ENCODE measurements around the gene CHMP4B.

CHMP4B gene

GRCh38 chr20:33816191-33816590, 5.0 kb downstream of the CHMP4B start:
- TF ChIP-seq REST (IDR thresholded peaks at IDR 0.05; ENCODE audit: insufficient read depth in 1 of 2, low read depth in 2 of 2, low read length in 2 of 2) (no peak), SIN3A (IDR thresholded peaks at IDR 0.05; ENCODE audit: borderline replicate concordance, insufficient read depth, low read length) (no peak), TAF1 (IDR thresholded peaks at IDR 0.05; ENCODE audit: borderline replicate concordance, insufficient read depth, low read length) (no peak), POLR2AphosphoS5 (IDR thresholded peaks at IDR 0.05; ENCODE audit: low read depth, low read length) (no peak), FOXP2 (optimal IDR thresholded peaks at IDR 0.05; ENCODE audit: borderline replicate concordance, extremely low read depth, extremely low read length, insufficient read depth) (no peak)

- TF ChIP-seq POLR2AphosphoS5 (IDR thresholded peaks at IDR 0.05; ENCODE audit: low read depth, low read length): no peak
- no peak for TF ChIP-seq REST (IDR thresholded peaks at IDR 0.05; ENCODE audit: insufficient read depth in 1 of 2, low read depth in 2 of 2, low read length in 2 of 2)
- no peak for TF ChIP-seq FOXP2 (optimal IDR thresholded peaks at IDR 0.05; ENCODE audit: borderline replicate concordance, extremely low read depth, extremely low read length, insufficient read depth)
- TF ChIP-seq SIN3A (IDR thresholded peaks at IDR 0.05; ENCODE audit: borderline replicate concordance, insufficient read depth, low read length): no peak
- TF ChIP-seq TAF1 (IDR thresholded peaks at IDR 0.05; ENCODE audit: borderline replicate concordance, insufficient read depth, low read length): no peak
Measured at GRCh38 chr20:33817411-33817810, 6.3 kb downstream of the CHMP4B start.

- no peak for TF ChIP-seq TAF1 (IDR thresholded peaks at IDR 0.05; ENCODE audit: borderline replicate concordance, insufficient read depth, low read length)
- no peak for TF ChIP-seq REST (IDR thresholded peaks at IDR 0.05; ENCODE audit: insufficient read depth in 1 of 2, low read depth in 2 of 2, low read length in 2 of 2)
- TF ChIP-seq SIN3A (IDR thresholded peaks at IDR 0.05; ENCODE audit: borderline replicate concordance, insufficient read depth, low read length): no peak
- TF ChIP-seq POLR2AphosphoS5 (IDR thresholded peaks at IDR 0.05; ENCODE audit: low read depth, low read length): no peak
Measured at GRCh38 chr20:33819456-33819855, 8.3 kb downstream of the CHMP4B start.

- TF ChIP-seq POLR2AphosphoS5 (IDR thresholded peaks at IDR 0.05; ENCODE audit: low read depth, low read length) (no peak), TAF1 (IDR thresholded peaks at IDR 0.05; ENCODE audit: borderline replicate concordance, insufficient read depth, low read length) (no peak), REST (IDR thresholded peaks at IDR 0.05; ENCODE audit: insufficient read depth in 1 of 2, low read depth in 2 of 2, low read length in 2 of 2) (no peak), FOXP2 (optimal IDR thresholded peaks at IDR 0.05; ENCODE audit: borderline replicate concordance, extremely low read depth, extremely low read length, insufficient read depth) (no peak), SIN3A (IDR thresholded peaks at IDR 0.05; ENCODE audit: borderline replicate concordance, insufficient read depth, low read length) (no peak)
Measured at GRCh38 chr20:33820362-33820761, 9.2 kb downstream of the CHMP4B start.

GRCh38 chr20:33821270-33821836, 10.2 kb downstream of the CHMP4B start:
- no peak for TF ChIP-seq SIN3A (IDR thresholded peaks at IDR 0.05; ENCODE audit: borderline replicate concordance, insufficient read depth, low read length)
- no peak for TF ChIP-seq TAF1 (IDR thresholded peaks at IDR 0.05; ENCODE audit: borderline replicate concordance, insufficient read depth, low read length)
- TF ChIP-seq FOXP2 (optimal IDR thresholded peaks at IDR 0.05; ENCODE audit: borderline replicate concordance, extremely low read depth, extremely low read length, insufficient read depth): no peak
- no peak for TF ChIP-seq POLR2AphosphoS5 (IDR thresholded peaks at IDR 0.05; ENCODE audit: low read depth, low read length)
- no peak for TF ChIP-seq REST (IDR thresholded peaks at IDR 0.05; ENCODE audit: insufficient read depth in 1 of 2, low read depth in 2 of 2, low read length in 2 of 2)
